ENCODE data around the gene RYR1. TPM values are rescaled to one million over a fixed set of nuclear protein-coding genes. Genes with fewer than 3 reads are reported as not detected.
A peak's percentile ranks its signal among the peaks of the same experiment; 100 is the strongest.

The RYR1 gene
- total RNA-seq, 8 experiments from 2014 or later: 1.4 to 4.7 (median 1.8) TPM

DNA sequence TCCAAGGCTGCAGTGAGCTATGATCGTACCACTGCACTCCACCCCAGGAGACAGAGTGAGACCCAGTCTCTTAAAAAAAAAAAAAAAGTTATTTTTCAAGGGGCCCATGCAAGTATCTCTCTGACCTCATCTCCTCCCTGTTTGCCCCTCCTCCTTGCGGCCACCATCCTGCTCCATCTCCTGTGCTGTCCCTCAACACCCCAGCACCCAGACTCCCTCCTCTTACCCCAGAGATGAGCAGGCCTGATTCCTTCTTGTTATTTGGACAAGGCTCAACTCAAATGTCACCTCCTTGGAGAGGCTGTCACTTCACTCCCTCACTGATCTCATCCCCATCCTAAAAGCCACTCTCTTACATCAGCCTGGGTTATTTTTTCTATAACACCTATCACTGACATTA is 4.4 kb downstream of the RYR1 start:
- in situ Hi-C loops (cut with MboI; ENCODE audit: low pct_unique_long_range_greater_than_20kb in 2 of 9, low sequenced_read_pairs in 9 of 9, unreplicated experiment in 9 of 9): no loop called here
- no peak overlapping the region for H3K27ac ChIP-seq

DNA sequence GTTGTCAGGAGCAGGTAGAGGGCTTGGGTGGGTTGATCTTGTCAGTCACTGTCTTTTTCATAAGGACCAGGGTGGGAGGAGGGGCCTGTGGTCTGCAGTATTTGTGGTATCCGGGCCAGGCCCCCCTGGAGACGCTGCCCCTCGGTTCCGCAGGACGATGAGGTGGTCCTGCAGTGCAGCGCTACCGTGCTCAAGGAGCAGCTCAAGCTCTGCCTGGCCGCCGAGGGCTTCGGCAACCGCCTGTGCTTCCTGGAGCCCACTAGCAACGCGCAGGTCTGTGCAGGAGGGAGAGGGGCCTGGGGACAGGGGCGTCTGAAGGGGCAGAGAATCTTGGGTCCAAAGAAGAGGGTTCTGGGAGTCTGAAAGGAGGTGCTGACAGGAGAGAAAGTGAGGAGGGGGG is 7.1 kb downstream of the RYR1 start:
- Histone ChIP-seq H3K4me3 (no peak overlapping the region), H3K4me1 (replicated peaks in 1 of 2) (peaks cover 0 to 4% of the 10 kb centered on the region in 2 donors), H3K27ac (no peak overlapping the region)
- ATAC-seq (replicated peaks in 6 of 8): no peak
- WGBS, 10 experiments: 85% methylated on average over 11 of the region's 14 CpGs; no CpG with 5 or more reads in 9 of the 10 experiments
- in situ Hi-C loops (cut with MboI; ENCODE audit: low pct_unique_long_range_greater_than_20kb in 2 of 9, low sequenced_read_pairs in 9 of 9, unreplicated experiment in 9 of 9): no loop called here

More for the DNA sequence above, 4.4 kb downstream of the RYR1 start:
- peaks cover 16 to 18% of the 10 kb centered on the region in 2 donors for H3K4me1 ChIP-seq (replicated peaks in 1 of 2)
- no peak overlapping the region for H3K4me3 ChIP-seq
- 50 to 80% (median 80%) methylated on average over 1 to 2 of the region's 2 CpGs; no CpG with 5 or more reads in 7 of the 10 experiments for WGBS, 10 experiments
- ATAC-seq (replicated peaks in 6 of 8): no peak

DNA sequence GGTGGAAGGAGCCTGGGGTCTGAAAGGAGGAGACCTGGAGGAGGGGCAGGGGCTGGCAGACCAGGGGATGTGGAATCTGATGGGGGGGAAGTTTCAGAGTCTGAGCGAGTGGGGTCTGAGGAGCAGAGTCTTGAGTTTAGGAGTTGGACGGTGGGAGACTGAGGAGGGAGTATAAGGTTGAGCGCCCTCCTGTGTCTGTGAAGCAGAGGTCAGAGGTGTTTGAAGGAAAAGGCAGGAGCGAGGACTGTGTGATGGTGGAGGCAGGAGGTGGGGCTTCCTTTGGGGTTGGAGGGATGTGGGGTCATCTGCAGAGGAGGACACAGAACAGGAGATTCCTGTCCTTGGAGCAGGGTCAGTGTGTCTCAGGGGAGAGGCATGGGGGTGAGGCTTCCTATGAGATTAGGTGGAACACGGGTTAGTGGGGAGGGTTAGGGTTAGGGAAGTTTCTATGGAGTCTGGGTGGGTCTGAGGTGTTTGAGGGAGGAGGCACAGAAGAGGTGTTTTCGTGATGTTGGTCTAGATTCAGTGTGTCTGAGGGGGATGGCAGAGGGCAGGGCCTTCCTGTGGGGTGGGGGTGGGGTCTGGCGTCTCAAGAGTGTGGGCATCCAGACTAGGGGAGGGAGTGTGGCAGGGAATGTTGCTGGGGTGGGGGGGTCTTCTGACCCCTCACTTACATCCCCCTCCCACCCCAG is 8.3 kb downstream of the RYR1 start:
- in situ Hi-C loops (cut with MboI; ENCODE audit: low pct_unique_long_range_greater_than_20kb in 2 of 9, low sequenced_read_pairs in 9 of 9, unreplicated experiment in 9 of 9): no loop called here
- Histone ChIP-seq H3K4me1 (replicated peaks in 1 of 2) (peaks cover 0 to 4% of the 10 kb centered on the region in 2 donors), H3K27ac (no peak overlapping the region), H3K4me3 (no peak overlapping the region)
- peak in 4 of 8 experiments; percentile 20 to 72 (median 28) for ATAC-seq (replicated peaks in 6 of 8)
- no CpG with 5 or more reads among the region's 7 CpGs for WGBS, 10 experiments

DNA sequence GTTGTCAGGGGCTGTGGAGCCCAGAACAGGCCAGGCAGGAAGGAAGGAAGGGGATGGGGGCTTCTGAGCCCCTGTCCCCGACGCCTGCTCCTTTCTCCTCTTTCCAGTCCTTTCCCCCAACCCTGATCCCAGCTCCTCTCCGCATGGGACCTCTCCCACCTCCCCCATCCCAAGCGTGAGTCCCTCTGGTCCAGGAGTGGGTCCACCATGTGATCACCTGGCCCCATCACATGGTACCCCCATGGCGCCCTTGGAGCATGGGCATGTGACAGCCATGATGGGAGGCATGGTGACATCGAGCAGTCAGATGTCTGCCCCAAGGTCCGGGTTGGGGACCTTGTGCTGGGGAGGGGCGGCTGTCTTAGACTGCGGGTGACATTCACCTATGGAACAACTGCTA is 9.2 kb downstream of the RYR1 start:
- Histone ChIP-seq H3K27ac (no peak overlapping the region), H3K4me1 (replicated peaks in 1 of 2) (peaks cover 0 to 4% of the 10 kb centered on the region in 2 donors), H3K4me3 (no peak overlapping the region)
- ATAC-seq (replicated peaks in 6 of 8): no peak
- WGBS, 10 experiments: 60 to 80% (median 60%) methylated on average over 1 to 3 of the region's 9 CpGs; no CpG with 5 or more reads in 7 of the 10 experiments
- in situ Hi-C loops (cut with MboI; ENCODE audit: low pct_unique_long_range_greater_than_20kb in 2 of 9, low sequenced_read_pairs in 9 of 9, unreplicated experiment in 9 of 9): no loop called here

DNA sequence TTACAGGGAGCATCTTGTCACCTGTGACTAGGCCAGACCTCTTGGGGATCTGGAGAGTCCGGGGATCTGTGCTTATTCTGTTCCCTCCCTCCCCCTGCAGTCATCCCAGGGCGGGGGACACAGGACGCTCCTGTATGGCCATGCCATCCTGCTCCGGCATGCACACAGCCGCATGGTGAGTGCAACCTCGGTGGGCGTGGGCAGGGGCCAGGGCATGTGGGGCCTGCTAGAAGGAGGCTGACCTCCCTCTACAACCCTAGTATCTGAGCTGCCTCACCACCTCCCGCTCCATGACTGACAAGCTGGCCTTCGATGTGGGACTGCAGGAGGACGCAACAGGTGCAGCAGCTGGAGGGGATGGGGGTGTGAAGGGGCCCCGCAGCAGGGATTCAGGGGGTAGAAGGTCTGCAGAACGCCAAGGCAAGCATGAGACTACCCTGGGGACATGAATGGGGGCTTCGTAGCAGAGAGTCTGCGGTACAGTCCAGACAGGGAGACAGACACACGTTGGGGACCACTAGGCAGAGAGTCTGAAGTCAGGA is 10.0 kb downstream of the RYR1 start:
- Histone ChIP-seq H3K27ac (no peak overlapping the region), H3K4me1 (replicated peaks in 1 of 2) (peaks cover 0 to 4% of the 10 kb centered on the region in 2 donors), H3K4me3 (no peak overlapping the region)
- no peak for ATAC-seq (replicated peaks in 6 of 8)
- in situ Hi-C loops (cut with MboI; ENCODE audit: low pct_unique_long_range_greater_than_20kb in 2 of 9, low sequenced_read_pairs in 9 of 9, unreplicated experiment in 9 of 9): no loop called here
- WGBS, 10 experiments: 47 to 90% (median 70%) methylated on average over 1 to 4 of the region's 15 CpGs; no CpG with 5 or more reads in 6 of the 10 experiments

DNA sequence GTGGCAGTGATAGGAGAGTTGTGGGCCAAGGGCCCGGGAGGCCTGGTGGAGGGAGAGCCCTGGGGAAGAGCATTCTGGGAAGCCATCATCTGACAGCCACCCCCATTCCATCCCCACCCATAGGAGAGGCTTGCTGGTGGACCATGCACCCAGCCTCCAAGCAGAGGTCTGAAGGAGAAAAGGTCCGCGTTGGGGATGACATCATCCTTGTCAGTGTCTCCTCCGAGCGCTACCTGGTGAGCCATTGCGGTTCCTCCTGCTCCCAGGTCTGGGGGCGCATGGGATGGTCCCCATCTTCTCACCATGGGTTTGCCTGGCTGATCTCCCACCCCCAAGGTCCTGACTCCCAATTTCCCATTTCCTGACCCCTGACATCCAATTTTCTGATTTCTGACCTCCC is 10.5 kb downstream of the RYR1 start:
- WGBS, 10 experiments: 80 to 90% methylated on average over 1 to 4 of the region's 7 CpGs; no CpG with 5 or more reads in 8 of the 10 experiments
- H3K4me1 ChIP-seq (replicated peaks in 1 of 2): peaks cover 0 to 4% of the 10 kb centered on the region in 2 donors
- ATAC-seq (replicated peaks in 6 of 8): no peak
- H3K4me3 ChIP-seq: no peak overlapping the region
- in situ Hi-C loops (cut with MboI; ENCODE audit: low pct_unique_long_range_greater_than_20kb in 2 of 9, low sequenced_read_pairs in 9 of 9, unreplicated experiment in 9 of 9): no loop called here
- H3K27ac ChIP-seq: no peak overlapping the region

DNA sequence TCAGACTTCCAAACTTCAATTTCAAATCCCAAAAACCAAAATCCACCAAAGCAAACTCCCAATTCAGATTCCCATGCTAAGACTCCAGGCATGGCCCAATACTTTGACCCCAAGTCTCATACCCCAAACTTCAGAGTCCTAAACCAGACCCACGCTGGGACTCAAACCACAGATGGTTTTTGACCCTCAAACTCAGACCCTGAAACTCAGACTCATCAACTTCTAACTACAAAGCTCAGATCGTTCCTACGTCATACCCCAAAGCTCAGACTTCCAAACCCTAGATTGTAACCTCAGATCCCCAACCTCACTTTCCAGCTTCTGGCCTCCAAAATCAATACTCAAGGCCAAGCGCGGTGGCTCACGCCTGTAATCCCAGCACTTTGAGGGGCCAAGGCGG is 11.9 kb downstream of the RYR1 start:
- in situ Hi-C loops (cut with MboI; ENCODE audit: low pct_unique_long_range_greater_than_20kb in 2 of 9, low sequenced_read_pairs in 9 of 9, unreplicated experiment in 9 of 9): no loop called here
- ATAC-seq (replicated peaks in 6 of 8): no peak
- WGBS, 10 experiments: 8 to 95% (median 60%) methylated on average over 1 to 7 of the region's 7 CpGs; no CpG with 5 or more reads in 4 of the 10 experiments

DNA sequence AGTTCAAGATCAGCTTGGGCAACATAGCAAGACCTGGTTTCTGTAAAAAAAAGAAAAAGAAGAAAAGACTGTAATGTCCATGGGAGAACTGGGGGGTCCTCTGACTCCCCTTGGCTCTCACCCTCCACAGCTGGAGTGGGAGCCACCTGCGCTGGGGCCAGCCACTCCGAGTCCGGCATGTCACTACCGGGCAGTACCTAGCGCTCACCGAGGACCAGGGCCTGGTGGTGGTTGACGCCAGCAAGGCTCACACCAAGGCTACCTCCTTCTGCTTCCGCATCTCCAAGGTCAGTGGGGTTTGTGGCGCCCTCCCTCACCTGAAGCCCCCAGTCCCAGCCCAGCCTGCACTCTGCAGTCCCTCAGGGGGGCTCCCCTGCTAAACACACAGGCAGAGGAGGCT is 14.7 kb downstream of the RYR1 start:
- ATAC-seq (replicated peaks in 6 of 8): no peak
- no peak overlapping the region for H3K27ac ChIP-seq
- no peak overlapping the region for H3K4me3 ChIP-seq
- WGBS, 10 experiments: 25 to 95% (median 73%) methylated on average over 2 to 3 of the region's 9 CpGs; no CpG with 5 or more reads in 7 of the 10 experiments
- no peaks in the 10 kb centered on the region for H3K4me1 ChIP-seq (replicated peaks in 1 of 2)
- in situ Hi-C loops (cut with MboI; ENCODE audit: low pct_unique_long_range_greater_than_20kb in 2 of 9, low sequenced_read_pairs in 9 of 9, unreplicated experiment in 9 of 9): no loop called here

More for the DNA sequence above, 11.9 kb downstream of the RYR1 start:
- peaks cover 0 to 4% of the 10 kb centered on the region in 2 donors for H3K4me1 ChIP-seq (replicated peaks in 1 of 2)
- H3K4me3 ChIP-seq: no peak overlapping the region
- no peak overlapping the region for H3K27ac ChIP-seq

DNA sequence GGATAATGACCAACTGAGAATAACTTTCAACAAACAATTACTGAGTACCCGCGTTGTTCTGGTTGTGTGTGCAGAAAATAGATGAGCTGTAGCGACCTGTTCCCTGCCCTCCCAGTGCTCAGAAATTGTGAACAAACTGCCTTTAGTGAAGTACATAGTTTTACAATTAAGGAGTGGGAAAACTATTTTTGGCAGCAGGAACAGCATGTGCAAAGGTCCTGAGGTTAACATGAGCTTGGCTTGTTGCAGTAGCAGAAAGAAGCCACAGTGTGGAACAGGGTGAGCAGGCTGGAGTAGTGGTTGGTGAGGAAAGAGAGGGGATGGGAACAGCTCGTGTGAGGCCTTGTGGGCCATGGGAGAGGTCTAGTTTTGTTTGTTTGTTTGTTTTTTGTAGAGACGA is 16.0 kb downstream of the RYR1 start:
- no peak overlapping the region for H3K4me3 ChIP-seq
- no peak overlapping the region for H3K27ac ChIP-seq
- no peaks in the 10 kb centered on the region for H3K4me1 ChIP-seq (replicated peaks in 1 of 2)
- no peak for ATAC-seq (replicated peaks in 6 of 8)
- 32 to 95% (median 72%) methylated on average over 3 to 5 of the region's 5 CpGs; no CpG with 5 or more reads in 1 of the 10 experiments for WGBS, 10 experiments
- in situ Hi-C loops (cut with MboI; ENCODE audit: low pct_unique_long_range_greater_than_20kb in 2 of 9, low sequenced_read_pairs in 9 of 9, unreplicated experiment in 9 of 9): no loop called here

DNA sequence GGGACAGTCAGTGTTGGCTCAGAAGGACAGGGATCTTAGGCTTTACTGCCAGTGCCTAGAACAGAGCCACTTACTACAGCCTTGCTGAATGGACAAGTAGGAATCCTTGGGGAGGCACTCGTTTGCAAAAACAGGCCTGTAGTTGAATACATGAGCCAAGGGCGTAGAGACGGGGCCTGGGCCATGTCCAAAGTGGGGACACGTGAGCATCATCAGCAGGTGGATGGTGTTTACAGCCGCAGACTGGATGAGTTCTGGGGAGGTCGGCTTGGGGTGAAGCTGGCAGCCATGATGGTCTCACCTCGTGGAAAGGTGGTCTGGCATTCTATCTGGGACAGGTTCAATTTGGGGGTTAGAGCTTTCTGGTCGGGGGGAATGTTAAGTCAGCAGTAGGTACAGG is 17.5 kb downstream of the RYR1 start:
- no peaks in the 10 kb centered on the region for H3K4me1 ChIP-seq (replicated peaks in 1 of 2)
- no peak for ATAC-seq (replicated peaks in 6 of 8)
- in situ Hi-C loops (cut with MboI; ENCODE audit: low pct_unique_long_range_greater_than_20kb in 2 of 9, low sequenced_read_pairs in 9 of 9, unreplicated experiment in 9 of 9): no loop called here
- 7 to 95% (median 73%) methylated on average over 1 to 4 of the region's 8 CpGs for WGBS, 10 experiments
- H3K4me3 ChIP-seq: no peak overlapping the region
- no peak overlapping the region for H3K27ac ChIP-seq

DNA sequence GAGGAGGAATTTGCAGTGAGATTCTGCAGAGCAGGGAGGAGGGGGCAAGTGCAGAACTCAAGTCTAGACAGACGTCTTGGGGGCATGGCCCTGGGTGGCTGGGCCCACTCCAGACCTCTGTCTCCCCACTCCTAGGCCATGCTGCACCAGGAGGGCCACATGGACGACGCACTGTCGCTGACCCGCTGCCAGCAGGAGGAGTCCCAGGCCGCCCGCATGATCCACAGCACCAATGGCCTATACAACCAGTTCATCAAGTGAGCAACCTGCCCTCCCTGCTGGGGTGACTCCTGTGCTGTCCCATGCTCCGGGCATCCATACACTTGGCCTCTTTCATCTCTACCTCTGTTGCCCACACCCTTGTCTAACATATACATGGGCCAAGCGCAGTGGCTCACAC is 18.1 kb downstream of the RYR1 start:
- 0 to 80% (median 33%) methylated on average over 1 to 4 of the region's 9 CpGs; no CpG with 5 or more reads in 7 of the 10 experiments for WGBS, 10 experiments
- no peak for ATAC-seq (replicated peaks in 6 of 8)
- in situ Hi-C loops (cut with MboI; ENCODE audit: low pct_unique_long_range_greater_than_20kb in 2 of 9, low sequenced_read_pairs in 9 of 9, unreplicated experiment in 9 of 9): no loop called here

DNA sequence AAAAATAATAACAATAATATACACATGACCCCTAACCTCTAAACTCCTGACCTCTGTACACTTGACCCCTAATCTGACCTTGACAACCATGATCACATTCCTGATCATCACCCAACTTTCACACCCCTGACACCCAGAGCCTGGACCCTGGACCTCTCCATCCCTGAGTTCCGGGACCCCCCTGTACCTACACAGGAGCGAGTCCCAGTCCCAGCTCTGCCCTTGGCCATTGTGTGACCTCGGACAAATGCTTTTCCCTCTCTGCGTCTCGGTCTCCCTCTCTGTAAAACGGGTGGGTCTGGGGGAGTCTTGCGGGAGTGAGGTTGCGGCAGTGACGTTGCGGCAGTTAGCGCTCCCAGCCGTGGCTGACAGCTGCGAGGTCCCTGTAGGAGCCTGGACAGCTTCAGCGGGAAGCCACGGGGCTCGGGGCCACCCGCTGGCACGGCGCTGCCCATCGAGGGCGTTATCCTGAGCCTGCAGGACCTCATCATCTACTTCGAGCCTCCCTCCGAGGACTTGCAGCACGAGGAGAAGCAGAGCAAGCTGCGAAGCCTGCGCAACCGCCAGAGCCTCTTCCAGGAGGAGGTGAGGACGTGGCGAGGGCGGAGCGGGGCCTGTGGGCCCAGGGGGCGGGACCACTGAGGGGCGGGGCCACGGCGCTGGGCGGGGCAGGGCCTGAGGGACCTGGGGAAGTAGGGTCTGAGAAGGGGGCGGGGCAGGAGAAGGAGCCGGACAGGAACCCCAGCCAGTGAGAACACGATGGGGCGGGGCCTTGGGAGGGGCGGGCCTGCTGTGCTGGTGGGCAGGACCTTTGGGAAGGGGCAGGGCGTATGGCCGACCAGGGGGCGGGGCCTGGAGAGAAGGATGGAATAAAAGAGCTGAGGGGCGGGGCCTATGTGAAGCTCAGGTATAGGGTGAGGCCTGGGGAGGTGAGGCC is 19.2 kb downstream of the RYR1 start:
- Histone ChIP-seq H3K4me3 (no peak overlapping the region), H3K4me1 (replicated peaks in 1 of 2) (no peaks in the 10 kb centered on the region), H3K27ac (no peak overlapping the region)
- ATAC-seq (replicated peaks in 6 of 8): peak in 6 of 8 experiments; percentile 18 to 82 (median 59)
- in situ Hi-C loops (cut with MboI; ENCODE audit: low pct_unique_long_range_greater_than_20kb in 2 of 9, low sequenced_read_pairs in 9 of 9, unreplicated experiment in 9 of 9): no loop called here
- WGBS, 10 experiments: 60 to 83% (median 73%) methylated on average over 1 to 8 of the region's 45 CpGs; no CpG with 5 or more reads in 6 of the 10 experiments

More for the DNA sequence above, 18.1 kb downstream of the RYR1 start:
- H3K27ac ChIP-seq: no peak overlapping the region
- no peak overlapping the region for H3K4me3 ChIP-seq
- no peaks in the 10 kb centered on the region for H3K4me1 ChIP-seq (replicated peaks in 1 of 2)

DNA sequence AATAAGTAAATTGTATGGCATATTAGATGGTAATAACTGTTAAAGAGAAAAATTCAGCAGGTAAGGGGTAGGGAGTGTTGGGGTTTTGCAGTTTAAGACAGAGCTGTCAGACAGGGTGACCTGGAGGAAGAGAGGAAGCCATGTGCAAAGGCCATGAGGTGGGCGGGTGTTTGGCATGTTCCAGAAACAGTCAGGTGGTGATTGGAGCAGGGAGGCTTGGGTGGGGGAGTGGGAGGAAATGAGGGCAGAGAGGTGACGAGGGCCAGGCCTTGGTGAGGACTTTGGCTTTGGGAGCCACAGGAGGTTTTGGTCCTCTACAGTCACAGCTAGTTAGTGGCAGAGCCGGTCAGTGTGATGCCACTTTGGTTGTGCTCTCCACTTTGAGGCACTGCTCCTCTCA is 20.1 kb downstream of the RYR1 start:
- Histone ChIP-seq H3K4me3 (no peak overlapping the region), H3K4me1 (replicated peaks in 1 of 2) (no peaks in the 10 kb centered on the region), H3K27ac (no peak overlapping the region)
- in situ Hi-C loops (cut with MboI; ENCODE audit: low pct_unique_long_range_greater_than_20kb in 2 of 9, low sequenced_read_pairs in 9 of 9, unreplicated experiment in 9 of 9): no loop called here
- no peak for ATAC-seq (replicated peaks in 6 of 8)
- 20 to 100% (median 85%) methylated on average over 1 to 3 of the region's 3 CpGs; no CpG with 5 or more reads in 3 of the 10 experiments for WGBS, 10 experiments

All from motor neuron (in vitro differentiated cells).